ENCODE measurements around the gene IMMP2L.

The IMMP2L gene

GRCh38 chr7:111096997-111097396 lies 465.3 kb downstream of the IMMP2L start:
- no peaks in the 10 kb centered on the region for H3F3A ChIP-seq (ENCODE audit: low read depth)
- H3K36me3 ChIP-seq (ENCODE audit: insufficient read depth, low read length): no peaks in the 10 kb centered on the region
- no peaks in the 10 kb centered on the region for H3K9me2 ChIP-seq (replicated peaks; ENCODE audit: low read depth, low read length)
- no peaks in the 10 kb centered on the region for H3K27me3 ChIP-seq (ENCODE audit: insufficient read depth, low read length, poor library complexity, severe bottlenecking)
- no peaks in the 10 kb centered on the region for H3K9me3 ChIP-seq (ENCODE audit: insufficient read depth, low read depth, low read length)
- no peak overlapping the region for H3K9ac ChIP-seq (ENCODE audit: low read depth, low read length, poor library complexity, severe bottlenecking)
- H3K4me1 ChIP-seq (ENCODE audit: insufficient read depth, low read length, poor library complexity, severe bottlenecking): peaks cover 9% of the 10 kb centered on the region
- H3K4me2 ChIP-seq (ENCODE audit: low read depth, low read length, poor library complexity, severe bottlenecking): no peak overlapping the region
- no peaks in the 10 kb centered on the region for H4K20me1 ChIP-seq (ENCODE audit: insufficient read depth, low read length, poor library complexity, severe bottlenecking)
- TF ChIP-seq EZH2phosphoT487 (IDR thresholded peaks at IDR 0.05; ENCODE audit: borderline replicate concordance): no peak
- no peak for TF ChIP-seq CTCF (conservative IDR thresholded peaks at IDR 0.05; ENCODE audit: low read length)
- H3K79me2 ChIP-seq (ENCODE audit: insufficient read depth, low read length): no peaks in the 10 kb centered on the region
- H2AFZ ChIP-seq (ENCODE audit: low read length): no peak overlapping the region
- no peak overlapping the region for H3K4me3 ChIP-seq (ENCODE audit: low read length, poor library complexity, severe bottlenecking)

- H3K4me3 ChIP-seq (ENCODE audit: low read length, poor library complexity, severe bottlenecking): no peak overlapping the region
- H3K4me2 ChIP-seq (ENCODE audit: low read depth, low read length, poor library complexity, severe bottlenecking): no peak overlapping the region
- H3K9me3 ChIP-seq (ENCODE audit: insufficient read depth, low read depth, low read length): no peaks in the 10 kb centered on the region
- H3F3A ChIP-seq (ENCODE audit: low read depth): no peaks in the 10 kb centered on the region
- no peak overlapping the region for H2AFZ ChIP-seq (ENCODE audit: low read length)
- no peaks in the 10 kb centered on the region for H3K9me2 ChIP-seq (replicated peaks; ENCODE audit: low read depth, low read length)
- H3K4me1 ChIP-seq (ENCODE audit: insufficient read depth, low read length, poor library complexity, severe bottlenecking): peaks cover 15% of the 10 kb centered on the region
- H3K79me2 ChIP-seq (ENCODE audit: insufficient read depth, low read length): no peaks in the 10 kb centered on the region
- H3K9ac ChIP-seq (ENCODE audit: low read depth, low read length, poor library complexity, severe bottlenecking): no peak overlapping the region
- no peaks in the 10 kb centered on the region for H4K20me1 ChIP-seq (ENCODE audit: insufficient read depth, low read length, poor library complexity, severe bottlenecking)
- no peaks in the 10 kb centered on the region for H3K36me3 ChIP-seq (ENCODE audit: insufficient read depth, low read length)
- TF ChIP-seq EZH2phosphoT487 (IDR thresholded peaks at IDR 0.05; ENCODE audit: borderline replicate concordance) (no peak), CTCF (conservative IDR thresholded peaks at IDR 0.05; ENCODE audit: low read length) (no peak)
- no peaks in the 10 kb centered on the region for H3K27me3 ChIP-seq (ENCODE audit: insufficient read depth, low read length, poor library complexity, severe bottlenecking)
Observed at GRCh38 chr7:111094419-111094818, 467.9 kb downstream of the IMMP2L start.

- no peaks in the 10 kb centered on the region for H3K36me3 ChIP-seq (ENCODE audit: insufficient read depth, low read length)
- TF ChIP-seq CTCF (conservative IDR thresholded peaks at IDR 0.05; ENCODE audit: low read length) (no peak), EZH2phosphoT487 (IDR thresholded peaks at IDR 0.05; ENCODE audit: borderline replicate concordance) (no peak)
Observed at GRCh38 chr7:111093496-111093895, 468.8 kb downstream of the IMMP2L start.

More at GRCh38 chr7:111093496-111093895, 468.8 kb downstream of the IMMP2L start:
- Histone ChIP-seq H2AFZ (ENCODE audit: low read length) (no peak overlapping the region), H3K4me2 (ENCODE audit: low read depth, low read length, poor library complexity, severe bottlenecking) (no peak overlapping the region), H3K27me3 (ENCODE audit: insufficient read depth, low read length, poor library complexity, severe bottlenecking) (no peaks in the 10 kb centered on the region), H3K4me3 (ENCODE audit: low read length, poor library complexity, severe bottlenecking) (no peak overlapping the region), H3K4me1 (ENCODE audit: insufficient read depth, low read length, poor library complexity, severe bottlenecking) (peaks cover 15% of the 10 kb centered on the region), H3K9ac (ENCODE audit: low read depth, low read length, poor library complexity, severe bottlenecking) (no peak overlapping the region), H4K20me1 (ENCODE audit: insufficient read depth, low read length, poor library complexity, severe bottlenecking) (no peaks in the 10 kb centered on the region), H3K9me3 (ENCODE audit: insufficient read depth, low read depth, low read length) (no peaks in the 10 kb centered on the region), H3K9me2 (replicated peaks; ENCODE audit: low read depth, low read length) (no peaks in the 10 kb centered on the region), H3K79me2 (ENCODE audit: insufficient read depth, low read length) (no peaks in the 10 kb centered on the region), H3F3A (ENCODE audit: low read depth) (no peaks in the 10 kb centered on the region)

Data from Loucy (cell line).